ENCODE measurements around the gene PSAP. TPM values are rescaled to one million over a fixed set of nuclear protein-coding genes. Genes with fewer than 3 reads are reported as not detected.
A peak's percentile ranks its signal among the peaks of the same experiment; 100 is the strongest.

PSAP gene
- total RNA-seq, 1 donor from 2014 or later = 510 TPM

DNA sequence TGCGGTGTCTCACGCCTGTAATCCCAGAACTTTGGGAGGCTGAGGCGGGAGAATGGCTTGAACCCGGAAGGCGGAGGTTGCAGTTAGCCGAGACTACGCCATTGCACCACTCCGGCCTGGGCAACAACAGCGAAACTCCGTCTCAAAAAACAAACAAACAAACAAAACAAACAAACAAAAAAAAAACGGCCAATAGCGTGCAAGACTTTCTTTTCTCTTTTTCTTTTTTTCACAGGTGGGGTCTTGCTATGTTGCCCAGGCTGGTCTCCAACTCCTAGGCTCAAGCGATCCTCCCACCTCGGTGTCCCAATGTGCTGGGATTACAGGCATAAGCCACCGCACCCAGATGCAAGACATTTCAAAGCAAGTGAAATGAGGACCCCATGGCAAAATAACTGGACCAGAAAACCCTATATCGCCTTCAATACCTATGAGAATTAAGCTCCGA, 1.6 kb downstream of the PSAP start:
- Mint-ChIP-seq H3K4me1 (ENCODE audit: low read depth) (peaks cover 34% of the 10 kb centered on the region), H3K4me3 (ENCODE audit: low read depth) (peak overlapping the region; percentile 91), H3K9me3 (ENCODE audit: low read depth) (no peaks in the 10 kb centered on the region), H3K27me3 (no peaks in the 10 kb centered on the region), H3K27ac (peak overlapping the region; percentile 90), H3K36me3 (ENCODE audit: insufficient read depth) (peaks cover 2% of the 10 kb centered on the region)
- TF ChIP-seq CTCF (IDR thresholded peaks at IDR 0.05; ENCODE audit: unreplicated experiment) = no peak
- no peak for DNase-seq (ENCODE audit: low spot score, unreplicated experiment)

DNA sequence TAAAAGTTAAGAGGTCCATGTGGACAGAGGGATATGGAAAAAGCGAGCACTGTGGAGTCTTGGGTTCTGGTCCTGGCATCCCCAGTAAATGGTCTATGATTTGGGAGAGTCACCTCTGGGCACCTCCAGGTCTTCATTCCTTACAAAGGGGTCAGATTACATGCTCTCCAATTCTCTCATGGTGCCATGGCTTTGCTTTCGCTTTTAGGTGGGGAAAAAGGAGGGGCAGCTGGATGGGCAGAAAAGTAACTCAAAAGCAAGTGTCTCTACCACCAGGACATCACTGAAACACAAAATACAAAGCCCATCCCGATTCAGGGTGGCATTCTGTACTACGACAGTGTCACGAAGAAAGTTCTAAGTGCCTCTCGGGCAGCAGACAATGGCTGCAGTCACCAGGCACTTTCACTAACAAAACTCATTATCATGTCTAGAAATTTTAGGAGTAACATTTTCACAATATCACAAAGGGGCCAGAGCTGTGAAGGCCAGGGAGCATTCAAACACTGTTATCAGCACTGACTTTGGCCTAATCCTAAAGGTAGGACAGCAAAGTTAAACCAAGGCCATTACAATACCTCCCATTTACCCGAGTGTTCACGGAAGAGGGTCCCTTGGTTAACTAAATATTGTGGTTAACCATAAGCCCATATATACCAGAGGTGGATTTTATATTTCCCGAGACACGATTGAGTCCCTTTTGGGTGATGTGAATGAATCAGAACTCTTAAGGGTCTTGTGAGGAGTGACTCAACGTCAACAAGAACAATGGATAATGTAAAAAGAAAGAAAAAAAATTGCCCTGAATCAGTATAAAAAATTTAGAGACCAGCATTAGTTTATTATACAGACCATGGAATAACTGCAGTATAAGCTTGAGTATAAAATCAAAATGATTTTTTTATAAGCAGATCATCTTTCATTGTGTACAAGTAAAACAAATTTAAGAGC, 2.5 kb downstream of the PSAP start:
- no peak for DNase-seq (ENCODE audit: low spot score, unreplicated experiment)
- Mint-ChIP-seq H3K27me3 (no peaks in the 10 kb centered on the region), H3K36me3 (ENCODE audit: insufficient read depth) (peaks cover 2% of the 10 kb centered on the region), H3K4me3 (ENCODE audit: low read depth) (peak overlapping the region; percentile 58), H3K9me3 (ENCODE audit: low read depth) (no peaks in the 10 kb centered on the region), H3K27ac (peak overlapping the region; percentile 1), H3K4me1 (ENCODE audit: low read depth) (peaks cover 34% of the 10 kb centered on the region)
- no peak for TF ChIP-seq CTCF (IDR thresholded peaks at IDR 0.05; ENCODE audit: unreplicated experiment)

- no peak for TF ChIP-seq CTCF (IDR thresholded peaks at IDR 0.05; ENCODE audit: unreplicated experiment)
- no peaks in the 10 kb centered on the region for H3K9me3 Mint-ChIP-seq (ENCODE audit: low read depth)
- H3K36me3 Mint-ChIP-seq (ENCODE audit: insufficient read depth) = peaks cover 2% of the 10 kb centered on the region
- peaks cover 34% of the 10 kb centered on the region for H3K4me1 Mint-ChIP-seq (ENCODE audit: low read depth)
- no peak overlapping the region for H3K4me3 Mint-ChIP-seq (ENCODE audit: low read depth)
- H3K27ac Mint-ChIP-seq = no peak overlapping the region
- no peak for DNase-seq (ENCODE audit: low spot score, unreplicated experiment)
- no peaks in the 10 kb centered on the region for H3K27me3 Mint-ChIP-seq
Observed at GRCh38 chr10:71847418-71847817, 3.6 kb downstream of the PSAP start.

- no peak overlapping the region for H3K4me3 Mint-ChIP-seq (ENCODE audit: low read depth)
- H3K27me3 Mint-ChIP-seq = no peaks in the 10 kb centered on the region
- H3K9me3 Mint-ChIP-seq (ENCODE audit: low read depth) = no peaks in the 10 kb centered on the region
- peaks cover 34% of the 10 kb centered on the region for H3K4me1 Mint-ChIP-seq (ENCODE audit: low read depth)
- no peak for DNase-seq (ENCODE audit: low spot score, unreplicated experiment)
- no peak for TF ChIP-seq CTCF (IDR thresholded peaks at IDR 0.05; ENCODE audit: unreplicated experiment)
- H3K27ac Mint-ChIP-seq = no peak overlapping the region
- H3K36me3 Mint-ChIP-seq (ENCODE audit: insufficient read depth) = peaks cover 2% of the 10 kb centered on the region
Observed at GRCh38 chr10:71846816-71847215, 4.2 kb downstream of the PSAP start.

- H3K36me3 Mint-ChIP-seq (ENCODE audit: insufficient read depth) = peaks cover 2% of the 10 kb centered on the region
- no peaks in the 10 kb centered on the region for H3K9me3 Mint-ChIP-seq (ENCODE audit: low read depth)
- peaks cover 35% of the 10 kb centered on the region for H3K4me1 Mint-ChIP-seq (ENCODE audit: low read depth)
- H3K4me3 Mint-ChIP-seq (ENCODE audit: low read depth) = no peak overlapping the region
- no peak for TF ChIP-seq CTCF (IDR thresholded peaks at IDR 0.05; ENCODE audit: unreplicated experiment)
- H3K27me3 Mint-ChIP-seq = no peaks in the 10 kb centered on the region
- H3K27ac Mint-ChIP-seq = no peak overlapping the region
- no peak for DNase-seq (ENCODE audit: low spot score, unreplicated experiment)
Observed at GRCh38 chr10:71845410-71846405, 5.3 kb downstream of the PSAP start.
